GM21515 (cell line): ENCODE data around the gene RFK.
"Not testable (repeated sequence)": the region's sequence is repeated elsewhere in the genome, so short reads cannot be mapped to it uniquely, and the experiment has no call there.

Experiments used
- ATAC-seq: cut with Tn5 transposase; IDR thresholded peaks from one replicate; pipeline ENCODE4 v1.9.1; 2021; ENCODE audit not compliant: unreplicated experiment

RFK gene

DNA sequence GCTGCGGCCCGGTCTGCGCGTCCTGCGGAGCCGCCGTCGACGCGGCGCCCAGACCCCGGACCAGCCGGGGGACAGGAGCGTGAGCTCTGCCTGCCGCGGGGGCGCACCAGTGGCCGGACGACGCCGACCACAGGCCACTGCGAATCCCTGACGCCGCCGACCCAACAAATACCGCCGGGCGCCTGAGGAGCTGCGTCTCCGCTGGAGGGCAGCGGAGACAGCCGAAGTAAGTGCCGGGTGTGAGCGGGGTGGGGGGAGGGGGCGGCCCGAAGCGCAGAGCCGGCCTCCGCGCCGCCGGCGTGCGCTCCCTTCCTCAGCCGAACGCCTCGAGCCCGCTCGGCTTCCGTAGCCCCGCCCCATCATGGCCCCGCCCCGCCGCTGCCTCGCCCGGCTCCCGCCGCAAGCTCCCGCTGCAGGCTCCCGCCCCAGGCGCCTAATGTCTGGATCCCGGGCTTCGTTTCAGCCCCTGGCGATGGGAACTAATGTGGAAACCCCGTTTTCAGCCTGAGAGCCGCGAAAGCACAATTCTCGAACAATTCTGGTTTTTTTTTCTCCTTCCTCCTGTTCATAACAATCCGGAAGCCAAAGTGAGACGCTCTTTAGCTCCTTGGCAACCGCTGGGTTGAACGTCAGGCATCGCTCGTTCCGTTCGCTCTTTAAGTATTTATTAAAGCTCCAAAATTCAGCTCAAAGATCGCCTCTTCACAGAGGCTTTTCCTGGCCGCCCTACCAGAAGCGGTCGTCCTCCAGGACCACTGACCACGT is at the start of gene RFK:
TSS of gene RFK (minus strand) at position 232 of the 765 bp plus-strand sequence. CDS start 255 bp downstream, outside the sequence.
- peak; percentile 65 for ATAC-seq

DNA sequence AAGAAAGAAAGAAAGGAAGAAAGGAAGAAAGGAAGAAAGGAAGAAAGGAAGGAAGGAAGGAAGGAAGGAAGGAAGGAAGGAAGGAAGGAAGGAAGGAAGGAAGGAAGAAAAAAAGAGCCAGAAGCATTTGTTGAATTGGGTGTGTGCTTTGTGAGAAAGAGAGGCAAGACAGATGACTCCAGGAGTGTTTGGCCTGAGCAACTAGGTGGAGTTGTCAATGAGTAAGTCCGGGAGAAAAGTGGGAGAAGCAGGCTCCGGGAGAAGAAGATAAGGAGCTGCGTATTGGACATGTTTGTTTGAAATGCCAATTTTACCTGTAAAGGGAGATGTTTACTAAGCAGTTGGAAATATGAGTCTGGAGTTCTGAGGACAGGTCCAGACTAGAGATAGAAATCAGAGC is 49.7 kb upstream of the RFK start:
- no peak for ATAC-seq

GRCh38 chr9:76441551-76442322 is 47.5 kb upstream of the RFK start:
- ATAC-seq: peak; percentile 53

DNA sequence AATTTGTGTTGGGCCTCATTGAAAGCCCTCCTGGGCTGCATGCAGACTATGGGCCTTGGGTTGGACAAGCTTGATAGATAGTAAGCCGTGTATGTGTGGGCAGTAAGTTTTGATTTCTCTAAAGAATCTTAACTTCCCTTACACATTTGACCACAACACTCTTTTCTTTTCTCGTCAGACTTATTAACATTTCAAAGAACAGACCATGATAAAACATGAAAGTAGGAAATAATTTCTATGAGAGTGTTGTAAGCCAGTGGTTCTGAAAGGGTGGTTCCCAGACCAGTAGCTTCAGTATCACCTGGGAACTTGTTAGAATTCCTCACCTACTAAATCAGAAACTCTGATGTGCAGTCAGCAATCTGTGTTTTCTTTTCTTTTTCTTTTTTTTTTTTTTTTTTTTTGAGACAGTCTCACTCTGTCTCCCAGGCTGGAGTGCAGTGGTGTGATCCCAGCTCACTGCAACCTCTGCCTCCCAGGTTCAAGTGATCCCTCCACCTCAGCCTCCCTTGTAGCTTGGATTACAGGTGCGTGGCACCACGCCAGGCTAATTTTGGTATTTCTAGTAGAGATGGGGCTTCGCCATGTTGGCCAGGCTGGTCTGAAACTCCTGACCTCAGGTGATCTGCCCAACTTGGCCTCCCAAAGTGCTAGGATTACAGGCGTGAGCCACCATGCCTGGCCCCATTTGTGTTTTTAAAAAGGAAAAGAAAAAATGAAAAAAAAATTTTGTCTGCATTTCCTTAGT is 44.8 kb upstream of the RFK start:
- peak; percentile 77 for ATAC-seq

DNA sequence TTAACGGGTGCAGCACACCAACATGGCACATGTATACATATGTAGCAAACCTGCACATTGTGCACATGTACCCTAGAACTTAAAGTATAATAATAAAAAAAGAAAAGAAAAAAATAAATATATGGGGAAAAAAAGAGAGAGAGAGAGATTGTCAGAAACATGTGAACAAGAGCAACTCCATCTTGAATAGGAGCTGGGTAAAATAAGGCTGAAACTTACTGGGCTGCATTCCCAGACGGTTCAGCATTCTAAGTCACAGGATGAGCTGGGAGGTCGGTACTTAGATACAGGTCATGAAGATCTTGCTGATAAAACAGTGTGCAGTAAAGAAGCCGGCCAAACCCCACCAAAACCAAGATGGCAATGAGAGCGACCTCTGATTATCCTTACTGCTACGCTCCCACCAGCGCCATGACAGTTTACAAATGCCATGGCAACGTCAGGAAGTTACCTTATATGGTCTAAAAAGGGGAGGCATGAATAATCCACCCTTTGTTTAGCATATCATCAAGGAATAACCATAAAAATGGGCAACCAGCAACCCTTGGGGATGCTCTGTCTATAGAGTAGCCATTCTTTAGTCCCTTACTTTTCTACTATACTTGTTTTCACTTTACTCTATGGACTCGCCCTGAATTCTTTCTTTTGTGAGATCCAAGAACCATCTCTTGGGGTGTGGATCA is 42.9 kb upstream of the RFK start:
- not testable (repeated sequence) for ATAC-seq

DNA sequence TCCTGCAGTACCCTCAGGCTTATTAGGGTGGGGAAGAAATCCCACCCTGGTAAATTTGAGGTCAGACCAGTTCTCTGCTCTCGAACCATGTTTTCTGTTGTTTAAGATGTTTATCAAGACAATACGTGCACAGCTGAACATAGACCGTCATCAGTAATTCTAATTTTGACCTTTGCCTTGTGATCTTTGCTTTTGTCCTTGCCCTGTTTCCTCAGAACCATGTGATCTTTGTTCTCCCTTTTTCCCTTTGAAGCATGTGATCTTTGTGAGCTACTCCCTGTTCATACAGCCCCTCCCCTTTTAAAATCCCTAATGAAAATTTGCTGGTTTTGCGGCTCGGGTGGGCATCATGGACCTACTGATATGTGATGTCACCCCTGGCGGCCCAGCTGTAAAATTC is 40.7 kb upstream of the RFK start:
- not testable (repeated sequence) for ATAC-seq

DNA sequence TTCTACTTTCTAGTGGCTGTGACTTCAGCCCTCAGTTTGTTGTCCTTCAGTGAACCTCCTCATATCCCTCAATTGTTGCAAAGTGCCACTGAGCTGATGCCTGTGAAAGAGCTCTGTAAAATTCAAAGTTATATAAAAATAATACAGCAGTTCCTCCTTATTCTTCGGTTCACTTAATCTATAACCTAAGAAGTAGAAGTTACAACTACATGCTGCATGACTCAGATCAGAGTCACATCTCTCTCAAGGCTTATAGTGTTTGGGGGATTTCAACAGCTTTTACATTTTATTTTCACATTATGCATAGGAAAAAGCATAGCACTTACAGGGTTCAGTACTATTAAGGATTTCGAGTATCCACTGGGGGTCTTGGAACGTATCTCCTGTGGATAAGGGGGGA is 39.6 kb upstream of the RFK start:
- ATAC-seq: no peak

- no peak for ATAC-seq
Measured at GRCh38 chr9:76433406-76433805, 39.2 kb upstream of the RFK start.

DNA sequence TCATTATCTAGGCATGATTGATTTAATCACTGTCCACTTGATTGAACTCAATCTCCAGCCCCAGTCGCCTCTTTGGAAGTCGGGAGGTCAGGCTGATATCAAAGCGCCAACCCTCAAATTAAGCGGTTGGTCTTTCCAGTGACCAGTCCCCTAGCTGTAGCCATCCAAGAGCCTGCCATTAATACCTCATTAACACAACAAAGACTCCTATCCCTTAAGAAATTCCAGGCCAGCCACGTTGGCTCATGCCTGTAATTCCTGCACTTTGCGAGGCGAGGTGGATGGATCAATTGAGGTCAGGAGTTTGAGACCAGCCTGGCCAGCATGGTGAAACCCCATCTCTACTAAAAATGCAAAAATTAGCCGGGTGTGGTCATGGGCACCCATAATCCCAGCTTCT is 37.4 kb upstream of the RFK start:
- no peak for ATAC-seq

GRCh38 chr9:76426807-76427419 is 32.7 kb upstream of the RFK start:
- ATAC-seq: no peak

GRCh38 chr9:76425677-76426453 is 31.6 kb upstream of the RFK start:
- no peak for ATAC-seq

DNA sequence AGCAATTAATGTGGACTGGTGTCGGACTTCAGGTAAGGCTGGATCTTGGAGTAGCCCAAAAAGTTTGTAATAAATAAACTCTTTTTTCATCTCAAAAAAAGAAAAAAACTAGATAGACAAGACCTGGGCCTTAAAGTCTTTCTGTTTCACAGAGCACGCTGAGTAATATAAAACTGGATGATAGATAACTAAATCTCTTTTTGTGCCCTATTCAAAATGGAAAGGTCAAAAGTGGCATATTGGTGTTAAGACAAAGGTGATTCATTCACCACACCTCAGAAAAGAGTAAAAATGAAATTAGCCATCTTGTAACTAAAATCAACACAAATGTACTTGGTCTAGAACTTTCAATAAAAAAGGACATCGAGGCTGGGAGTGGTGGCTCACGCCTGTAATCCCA is 30.3 kb upstream of the RFK start:
- ATAC-seq: no peak

- no peak for ATAC-seq
Measured at GRCh38 chr9:76423216-76424177, 29.3 kb upstream of the RFK start.

GRCh38 chr9:76419782-76420380 is 25.7 kb upstream of the RFK start:
- ATAC-seq: no peak

DNA sequence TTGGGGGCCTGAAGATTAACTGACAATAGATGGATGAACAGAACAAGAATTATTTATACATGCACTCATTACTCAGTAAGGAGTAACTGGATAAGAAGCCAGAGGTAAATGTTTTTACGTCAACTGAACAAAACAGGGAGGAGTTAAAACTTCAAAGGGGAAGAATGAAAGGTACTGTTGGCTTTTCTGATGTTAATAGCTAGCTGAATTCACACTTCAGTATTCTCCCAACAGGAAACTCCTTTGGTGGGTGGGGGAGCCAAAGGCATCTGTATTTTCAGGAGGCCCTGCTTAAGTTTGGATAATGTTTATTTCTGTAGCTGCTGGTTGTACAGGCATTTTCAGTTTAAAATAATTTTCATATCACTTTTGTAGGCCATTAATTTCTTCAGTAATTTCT is 23.2 kb upstream of the RFK start:
- ATAC-seq: no peak

DNA sequence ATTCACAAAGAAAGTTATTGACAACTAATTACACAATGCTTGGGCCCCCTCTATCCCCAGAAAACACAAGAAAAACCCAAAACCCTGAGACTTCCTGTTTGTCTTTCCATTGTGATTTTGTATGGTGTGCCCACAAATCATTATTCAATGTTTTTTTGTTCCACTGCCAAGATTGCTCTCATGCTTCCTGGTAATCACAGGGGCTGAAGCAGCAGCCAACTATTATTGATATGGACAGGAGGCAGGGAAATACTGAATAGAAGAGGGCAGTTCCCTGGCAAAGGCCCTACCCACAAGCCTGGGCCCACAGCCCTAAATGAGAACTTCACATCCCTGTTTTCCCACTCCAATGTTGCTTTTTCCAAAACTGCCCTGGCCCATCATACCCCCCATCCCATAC is 21.5 kb upstream of the RFK start:
- ATAC-seq: no peak

GRCh38 chr9:76415154-76415553 is 20.9 kb upstream of the RFK start:
- no peak for ATAC-seq

DNA sequence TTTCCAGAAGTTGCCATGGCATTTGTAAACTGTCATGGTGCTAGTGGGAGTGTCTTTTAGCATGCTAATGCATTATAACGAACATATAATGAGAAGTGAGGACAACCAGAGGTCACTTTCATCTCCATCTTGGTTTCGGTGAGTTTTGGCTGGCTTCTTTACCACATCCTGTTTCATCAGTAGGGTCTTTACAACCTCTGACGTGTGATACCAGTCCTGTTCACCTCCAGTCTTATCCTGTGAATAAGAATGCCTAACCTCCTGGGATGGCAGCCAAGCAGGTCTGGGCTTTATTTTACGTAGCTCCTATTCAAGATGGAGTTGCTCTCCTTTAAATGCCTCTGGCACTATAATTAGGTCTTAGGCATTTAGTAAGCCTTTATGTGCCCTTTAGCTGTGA is 20.4 kb upstream of the RFK start:
- no peak for ATAC-seq
